NCI-H510A treated with DMSO at 0.1 percent for 48 hours (cell line): ENCODE results near the gene DNAJC5.
"Not testable (repeated sequence)": the region's sequence is repeated elsewhere in the genome, so short reads cannot be mapped to it uniquely, and the experiment has no call there.

Source experiments
- DNase-seq: peaks from one replicate; lab custom pipeline; 2025; lab: John Stamatoyannopoulos, UW

DNAJC5 gene

GRCh38 chr20:63915471-63915870 lies 20.5 kb downstream of the DNAJC5 start:
- DNase-seq: no peak

- not testable (repeated sequence) for DNase-seq
Measured at GRCh38 chr20:63916371-63916939, 21.5 kb downstream of the DNAJC5 start.

GRCh38 chr20:63917811-63918210 lies 22.9 kb downstream of the DNAJC5 start:
- DNase-seq: no peak

GRCh38 chr20:63919130-63919529 lies 24.2 kb downstream of the DNAJC5 start:
- DNase-seq: no peak

- DNase-seq: no peak
Measured at GRCh38 chr20:63920226-63920625, 25.3 kb downstream of the DNAJC5 start.

- DNase-seq: no peak
Measured at GRCh38 chr20:63923651-63924050, 28.7 kb downstream of the DNAJC5 start.

- no peak for DNase-seq
Measured at GRCh38 chr20:63924241-63924640, 29.3 kb downstream of the DNAJC5 start.

GRCh38 chr20:63926298-63926697 lies 31.4 kb downstream of the DNAJC5 start:
- no peak for DNase-seq

- no peak for DNase-seq
Measured at GRCh38 chr20:63929071-63929470, 34.1 kb downstream of the DNAJC5 start.

- not testable (repeated sequence) for DNase-seq
Measured at GRCh38 chr20:63929473-63929883, 34.6 kb downstream of the DNAJC5 start.

- no peak for DNase-seq
Measured at GRCh38 chr20:63930971-63931553, 36.1 kb downstream of the DNAJC5 start.

- DNase-seq: no peak
Measured at GRCh38 chr20:63931735-63932134, 36.8 kb downstream of the DNAJC5 start.

- DNase-seq: no peak
Measured at GRCh38 chr20:63932606-63933160, 37.8 kb downstream of the DNAJC5 start.

- no peak for DNase-seq
Measured at GRCh38 chr20:63933646-63934045, 38.7 kb downstream of the DNAJC5 start.

- DNase-seq: no peak
Measured at GRCh38 chr20:63934271-63935068, 39.5 kb downstream of the DNAJC5 start.

- no peak for DNase-seq
Measured at GRCh38 chr20:63935447-63935846, 40.5 kb downstream of the DNAJC5 start.

- no peak for DNase-seq
Measured at GRCh38 chr20:63937596-63937995, 42.7 kb downstream of the DNAJC5 start.

GRCh38 chr20:63939061-63939935 lies 44.4 kb downstream of the DNAJC5 start:
- no peak for DNase-seq

- DNase-seq: no peak
Measured at GRCh38 chr20:63940071-63940471, 45.1 kb downstream of the DNAJC5 start.

GRCh38 chr20:63940472-63941266 lies 45.7 kb downstream of the DNAJC5 start:
- no peak for DNase-seq
